HEK293 (cell line): Measurements from ENCODE around the gene RRBP1.

Source experiments
- CTCF ChIA-PET: fragments of 350-600 bp; formaldehyde crosslinking; extraction: SDS; loops from one replicate; lab custom pipeline; 2021; ENCODE audit warnings: antibody characterized with exemption; lab: Yijun Ruan, JAX
- POLR2A ChIA-PET: fragments of 300-600 bp; formaldehyde crosslinking; extraction: SDS; loops from one replicate; lab custom pipeline; 2020; ENCODE audit warnings: antibody characterized with exemption, inconsistent platforms; lab: Yijun Ruan, JAX
- H3K27ac ChIP-seq: fragments of 200-500 bp; sonication (Bioruptor generic); 2 replicates; pipeline ENCODE4 v1.5.1; 2014; ENCODE audit warnings: low read depth, low read length, control low read depth, inconsistent platforms; ENCODE audit errors: extremely low read depth
- H3K36me3 ChIP-seq, 2 experiments: fragments of 200-500 bp in 1 of 2; sonication (Bioruptor generic) in 1 of 2; 1 replicate in 1 of 2; 2 replicates in 1 of 2; pipeline ENCODE4 v1.5.1; 2014 to 2017; ENCODE audit warnings: inconsistent platforms in 2 of 2, low read length in 2 of 2; ENCODE audit not compliant: control insufficient read depth in 2 of 2, insufficient read depth in 1 of 2
- H3K4me1 ChIP-seq: fragments of 200-500 bp; sonication (Bioruptor generic); 2 replicates; pipeline ENCODE4 v1.5.1; 2014; ENCODE audit warnings: mild to moderate bottlenecking, low read length, inconsistent platforms; ENCODE audit not compliant: control insufficient read depth, insufficient read depth
- H3K4me3 ChIP-seq: 2 replicates; pipeline ENCODE4 v1.5.1; 2011; ENCODE audit warnings: low read depth, mild to moderate bottlenecking, control low read depth, low read length, moderate library complexity
- H3K9me3 ChIP-seq: fragments of 200-500 bp; sonication (Bioruptor generic); 2 replicates; pipeline ENCODE4 v1.5.1; 2014; ENCODE audit warnings: low read depth, low read length, inconsistent platforms; ENCODE audit not compliant: control insufficient read depth, insufficient read depth
- BCL11A ChIP-seq: fragments of 450-650 bp; formaldehyde crosslinking; IDR thresholded peaks from 2 replicates; pipeline ENCODE4 v1.5.1; 2016; ENCODE audit warnings: low read depth, missing biosample characterization, missing genetic modification characterization
- BCL6B ChIP-seq: fragments of 450-650 bp; formaldehyde crosslinking; IDR thresholded peaks from 2 replicates; pipeline ENCODE4 v1.5.1; 2017; ENCODE audit warnings: missing biosample characterization, missing genetic modification characterization
- GFI1B ChIP-seq: fragments of 450-650 bp; formaldehyde crosslinking; IDR thresholded peaks from 2 replicates; pipeline ENCODE4 v1.5.1; 2016; ENCODE audit warnings: missing biosample characterization, missing genetic modification characterization
- YY1 ChIP-seq: fragments of 450-650 bp; formaldehyde crosslinking; IDR thresholded peaks from 2 replicates; pipeline ENCODE4 v1.5.1; 2018; ENCODE audit warnings: missing biosample characterization, missing genetic modification characterization
- ZBTB10 ChIP-seq: fragments of 450-650 bp; formaldehyde crosslinking; IDR thresholded peaks from 2 replicates; pipeline ENCODE4 v1.5.1; 2016; ENCODE audit warnings: missing biosample characterization, missing genetic modification characterization
- ZEB2 ChIP-seq: fragments of 450-650 bp; formaldehyde crosslinking; IDR thresholded peaks from 2 replicates; pipeline ENCODE4 v1.5.1; 2016; ENCODE audit warnings: missing biosample characterization, missing genetic modification characterization
- ZNF157 ChIP-seq: fragments of 450-650 bp; formaldehyde crosslinking; IDR thresholded peaks from 2 replicates; pipeline ENCODE4 v1.5.1; 2016; ENCODE audit warnings: missing biosample characterization, missing genetic modification characterization
- ZNF335 ChIP-seq: fragments of 450-650 bp; formaldehyde crosslinking; conservative IDR thresholded peaks from 2 replicates; pipeline ENCODE4 v1.5.1; 2016; ENCODE audit warnings: missing biosample characterization, missing genetic modification characterization
- ZNF341 ChIP-seq: fragments of 450-650 bp; formaldehyde crosslinking; IDR thresholded peaks from 2 replicates; pipeline ENCODE4; 2016; ENCODE audit warnings: low read depth, missing biosample characterization, missing genetic modification characterization
- ZNF366 ChIP-seq: fragments of 450-650 bp; formaldehyde crosslinking; conservative IDR thresholded peaks from 2 replicates; pipeline ENCODE4 v1.5.1; 2016; ENCODE audit warnings: missing biosample characterization, missing genetic modification characterization
- ZNF391 ChIP-seq: fragments of 450-650 bp; formaldehyde crosslinking; IDR thresholded peaks from 2 replicates; pipeline ENCODE4 v1.5.1; 2016; ENCODE audit warnings: low read depth, missing biosample characterization, missing genetic modification characterization, borderline replicate concordance
- ZNF501 ChIP-seq: fragments of 450-650 bp; formaldehyde crosslinking; IDR thresholded peaks from 2 replicates; pipeline ENCODE4 v1.5.1; 2016; ENCODE audit warnings: missing biosample characterization, missing genetic modification characterization
- ZNF521 ChIP-seq: fragments of 450-650 bp; formaldehyde crosslinking; IDR thresholded peaks from 2 replicates; pipeline ENCODE4 v1.5.1; 2017; ENCODE audit warnings: missing biosample characterization, mild to moderate bottlenecking, missing genetic modification characterization
- ZNF549 ChIP-seq: fragments of 450-650 bp; IDR thresholded peaks from 2 replicates; pipeline ENCODE4 v1.5.1; 2018; ENCODE audit warnings: missing biosample characterization, missing genetic modification characterization, mild to moderate bottlenecking, inconsistent platforms, moderate library complexity
- ZNF571 ChIP-seq: fragments of 450-650 bp; formaldehyde crosslinking; IDR thresholded peaks from 2 replicates; pipeline ENCODE4 v1.5.0; 2017; ENCODE audit warnings: missing biosample characterization, missing genetic modification characterization
- ZNF596 ChIP-seq: fragments of 450-650 bp; IDR thresholded peaks from 2 replicates; pipeline ENCODE4 v1.5.0; 2018; ENCODE audit warnings: missing biosample characterization, mild to moderate bottlenecking, missing genetic modification characterization, moderate library complexity
- ZNF621 ChIP-seq: fragments of 450-650 bp; formaldehyde crosslinking; IDR thresholded peaks from 2 replicates; pipeline ENCODE4 v1.5.1; 2017; ENCODE audit warnings: missing biosample characterization, missing genetic modification characterization
- ZNF785 ChIP-seq: fragments of 450-650 bp; formaldehyde crosslinking; IDR thresholded peaks from 2 replicates; pipeline ENCODE4 v1.5.1; 2016; ENCODE audit warnings: missing biosample characterization, missing genetic modification characterization
- ZNF837 ChIP-seq: fragments of 450-650 bp; formaldehyde crosslinking; IDR thresholded peaks from 2 replicates; pipeline ENCODE4 v1.5.1; 2016; ENCODE audit warnings: missing biosample characterization, missing genetic modification characterization
- ZNF843 ChIP-seq: fragments of 450-650 bp; formaldehyde crosslinking; IDR thresholded peaks from 2 replicates; pipeline ENCODE4 v1.5.1; 2016; ENCODE audit warnings: missing biosample characterization, missing genetic modification characterization
- ZXDB ChIP-seq: fragments of 450-650 bp; formaldehyde crosslinking; IDR thresholded peaks from 2 replicates; pipeline ENCODE4 v1.5.1; 2016; ENCODE audit warnings: missing biosample characterization, missing genetic modification characterization

Gene RRBP1

GRCh38 chr20:17576215-17576614, 105.8 kb downstream of the RRBP1 start:
- CTCF ChIA-PET, result no interaction called here
- no peaks in the 10 kb centered on the region for H3K9me3 ChIP-seq
- no peak for TF ChIP-seq ZNF549
- TF ChIP-seq ZNF837 (tag by site-specific recombination), result no peak
- TF ChIP-seq ZNF785 (tag by site-specific recombination), result no peak
- no peak for TF ChIP-seq ZNF571 (tag by site-specific recombination)
- no peak for TF ChIP-seq ZNF366 (tag by site-specific recombination)
- TF ChIP-seq BCL11A (tag by site-specific recombination), result no peak
- no peak for TF ChIP-seq ZNF391
- no peak for TF ChIP-seq ZBTB10
- no peak for TF ChIP-seq ZXDB (tag by site-specific recombination)
- no peak for TF ChIP-seq ZNF501 (tag by site-specific recombination)
- TF ChIP-seq ZEB2 (tag by site-specific recombination), result no peak
- no peak for TF ChIP-seq ZNF341 (tag by site-specific recombination)
- TF ChIP-seq ZNF335, result no peak
- TF ChIP-seq ZNF157, result no peak
- no peak for TF ChIP-seq ZNF596 (tag by site-specific recombination)
- no peak for TF ChIP-seq ZNF521 (tag by site-specific recombination)
- no peak for TF ChIP-seq YY1 (tag by site-specific recombination)
- no peak for TF ChIP-seq ZNF843
- TF ChIP-seq BCL6B (tag by site-specific recombination), result no peak
- TF ChIP-seq, all 188 proteins: peak for 0
- no peak overlapping the region for H3K27ac ChIP-seq
- POLR2A ChIA-PET, result no interaction called here
- no peaks in the 10 kb centered on the region for H3K36me3 ChIP-seq
- peaks cover 8% of the 10 kb centered on the region for H3K4me1 ChIP-seq
- H3K4me3 ChIP-seq, result no peak overlapping the region

GRCh38 chr20:17573463-17573862, 108.6 kb downstream of the RRBP1 start:
- H3K36me3 ChIP-seq, result no peaks in the 10 kb centered on the region
- ChIA-PET CTCF (interaction anchor here (1.1 to 1.5 kb wide), 3 partner anchors 11 to 17 kb away, joined by 3 to 5 read pairs (median 5); no protein-coding TSS in a partner anchor), POLR2A (no interaction called here)
- TF ChIP-seq ZNF621 (tag by site-specific recombination), result no peak
- no peak for TF ChIP-seq GFI1B
- no peak for TF ChIP-seq ZXDB (tag by site-specific recombination)
- H3K27ac ChIP-seq, result no peak overlapping the region
- no peaks in the 10 kb centered on the region for H3K9me3 ChIP-seq
- H3K4me1 ChIP-seq, result peaks cover 8% of the 10 kb centered on the region
- H3K4me3 ChIP-seq, result no peak overlapping the region
